Nephron progenitor cell (in vitro differentiated cells): ENCODE measurements around the gene POLDIP2.

Source experiments
- DNase-seq: peaks from one replicate; pipeline ENCODE4 v3.0.0; 2021
- H3K27ac Mint-ChIP-seq: 2 replicates; pipeline ENCODE4 v1.8.0; 2021; ENCODE audit warnings: mild to moderate bottlenecking, moderate library complexity, mixed read lengths
- H3K27me3 Mint-ChIP-seq: 2 replicates; pipeline ENCODE4 v1.8.0; 2021; ENCODE audit warnings: mild to moderate bottlenecking, low read depth, mixed read lengths; ENCODE audit not compliant: poor library complexity
- H3K36me3 Mint-ChIP-seq: 2 replicates; pipeline ENCODE4 v1.8.0; 2021; ENCODE audit warnings: low read depth, mixed read lengths
- H3K4me1 Mint-ChIP-seq: 2 replicates; pipeline ENCODE4 v1.8.0; 2021; ENCODE audit warnings: mixed read lengths
- H3K4me3 Mint-ChIP-seq: 2 replicates; pipeline ENCODE4 v1.8.0; 2021; ENCODE audit warnings: mild to moderate bottlenecking, moderate library complexity, mixed read lengths
- H3K9me3 Mint-ChIP-seq: 2 replicates; pipeline ENCODE4 v1.8.0; 2021; ENCODE audit warnings: mild to moderate bottlenecking, moderate library complexity, mixed read lengths
- CTCF ChIP-seq: fragments of 200-600 bp; sonication (generic); IDR thresholded peaks from 2 replicates; pipeline ENCODE4 v1.5.0; 2021; ENCODE audit warnings: antibody characterized with exemption

The POLDIP2 gene

GRCh38 chr17:28372945-28373274 is 15.6 kb upstream of the POLDIP2 start:
- H3K4me3 Mint-ChIP-seq, result peak overlapping the region; percentile 72
- no peak overlapping the region for H3K27ac Mint-ChIP-seq
- H3K9me3 Mint-ChIP-seq, result no peaks in the 10 kb centered on the region
- H3K36me3 Mint-ChIP-seq, result no peaks in the 10 kb centered on the region
- peaks cover 36% of the 10 kb centered on the region for H3K4me1 Mint-ChIP-seq
- H3K27me3 Mint-ChIP-seq, result peaks cover 39% of the 10 kb centered on the region
- TF ChIP-seq CTCF, result no peak
- DNase-seq, result no peak

GRCh38 chr17:28372203-28372944 is 15.0 kb upstream of the POLDIP2 start:
- peaks cover 39% of the 10 kb centered on the region for H3K27me3 Mint-ChIP-seq
- H3K27ac Mint-ChIP-seq, result no peak overlapping the region
- H3K9me3 Mint-ChIP-seq, result no peaks in the 10 kb centered on the region
- DNase-seq, result no peak
- peaks cover 36% of the 10 kb centered on the region for H3K4me1 Mint-ChIP-seq
- H3K4me3 Mint-ChIP-seq, result peak overlapping the region; percentile 72
- H3K36me3 Mint-ChIP-seq, result no peaks in the 10 kb centered on the region
- no peak for TF ChIP-seq CTCF

GRCh38 chr17:28371245-28372202 is 14.2 kb upstream of the POLDIP2 start, which contains the start of gene SARM1:
Gene SARM1 (plus strand): TSS chr17:28371694. CDS start chr17:28372033, 339 bp downstream.
- peaks cover 36% of the 10 kb centered on the region for H3K4me1 Mint-ChIP-seq
- no peaks in the 10 kb centered on the region for H3K36me3 Mint-ChIP-seq
- no peaks in the 10 kb centered on the region for H3K9me3 Mint-ChIP-seq
- peaks cover 39% of the 10 kb centered on the region for H3K27me3 Mint-ChIP-seq
- peak within 1 kb of the TSS; percentile 79 for H3K4me3 Mint-ChIP-seq
- peak within 1 kb of the TSS; percentile 66 for H3K27ac Mint-ChIP-seq
- no peak for TF ChIP-seq CTCF
- peak; percentile 98 for DNase-seq

- TF ChIP-seq CTCF, result no peak
- Mint-ChIP-seq H3K27me3 (peaks cover 39% of the 10 kb centered on the region), H3K36me3 (no peaks in the 10 kb centered on the region), H3K27ac (peak overlapping the region; percentile 66), H3K9me3 (no peaks in the 10 kb centered on the region), H3K4me3 (peak overlapping the region; percentile 79), H3K4me1 (peaks cover 36% of the 10 kb centered on the region)
- no peak for DNase-seq
Measured at GRCh38 chr17:28370744-28371103, 13.4 kb upstream of the POLDIP2 start.

GRCh38 chr17:28370035-28370743 is 12.9 kb upstream of the POLDIP2 start, which contains the start of gene VTN:
Gene VTN (minus strand): TSS chr17:28370307. CDS start chr17:28370203, 104 bp downstream.
- Mint-ChIP-seq H3K36me3 (no peaks in the 10 kb centered on the region), H3K27me3 (peaks cover 38% of the 10 kb centered on the region), H3K9me3 (no peaks in the 10 kb centered on the region), H3K27ac (peak within 1 kb of the TSS; percentile 83), H3K4me1 (peaks cover 36% of the 10 kb centered on the region), H3K4me3 (peak within 1 kb of the TSS; percentile 79)
- peak; percentile 61 for DNase-seq
- no peak for TF ChIP-seq CTCF
